ENCODE results near the gene PRRT4.

- TF ChIP-seq EZH2 (IDR thresholded peaks at IDR 0.05; ENCODE audit: low read depth): no peak
- TF ChIP-seq, protein P1, sequence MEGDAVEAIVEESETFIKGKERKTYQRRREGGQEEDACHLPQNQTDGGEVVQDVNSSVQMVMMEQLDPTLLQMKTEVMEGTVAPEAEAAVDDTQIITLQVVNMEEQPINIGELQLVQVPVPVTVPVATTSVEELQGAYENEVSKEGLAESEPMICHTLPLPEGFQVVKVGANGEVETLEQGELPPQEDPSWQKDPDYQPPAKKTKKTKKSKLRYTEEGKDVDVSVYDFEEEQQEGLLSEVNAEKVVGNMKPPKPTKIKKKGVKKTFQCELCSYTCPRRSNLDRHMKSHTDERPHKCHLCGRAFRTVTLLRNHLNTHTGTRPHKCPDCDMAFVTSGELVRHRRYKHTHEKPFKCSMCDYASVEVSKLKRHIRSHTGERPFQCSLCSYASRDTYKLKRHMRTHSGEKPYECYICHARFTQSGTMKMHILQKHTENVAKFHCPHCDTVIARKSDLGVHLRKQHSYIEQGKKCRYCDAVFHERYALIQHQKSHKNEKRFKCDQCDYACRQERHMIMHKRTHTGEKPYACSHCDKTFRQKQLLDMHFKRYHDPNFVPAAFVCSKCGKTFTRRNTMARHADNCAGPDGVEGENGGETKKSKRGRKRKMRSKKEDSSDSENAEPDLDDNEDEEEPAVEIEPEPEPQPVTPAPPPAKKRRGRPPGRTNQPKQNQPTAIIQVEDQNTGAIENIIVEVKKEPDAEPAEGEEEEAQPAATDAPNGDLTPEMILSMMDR (conservative IDR thresholded peaks at IDR 0.05): no peak
These were observed 12.1 kb upstream of the PRRT4 start for GRCh38 chr7:128373606-128374005.

All from PC-9 (cell line).